HCT116 (cell line): ENCODE results near the gene ARHGAP28. TPM values are rescaled to one million over a fixed set of nuclear protein-coding genes. Genes with fewer than 3 reads are reported as not detected.

ENCODE experiments used
- ATAC-seq: fragments of 200-7000 bp; cut with Tn5 transposase; 2 replicates; pipeline ENCODE4 v1.9.1; 2020; ENCODE audit warnings: mild to moderate bottlenecking, moderate library complexity
- BruUV-seq: library from RNA; stranded (reverse); fragments of 400-500 nt; replicated peaks from 2 replicates; lab custom pipeline; 2021; lab: Mats Ljungman, UMichigan
- CTCF ChIA-PET: fragments of 300-600 bp; sonication (Branson Sonifier 250); formaldehyde crosslinking; loops from one replicate; lab custom pipeline; 2021; ENCODE audit warnings: antibody characterized with exemption; lab: Charles Lee
- POLR2A ChIA-PET: fragments of 300-600, 350-600 bp; sonication (Branson Sonifier 250); formaldehyde crosslinking; loops from one replicate; lab custom pipeline; 2021; ENCODE audit warnings: antibody characterized with exemption; lab: Charles Lee
- RAD21 ChIA-PET, 2 experiments: fragments of 300-600 bp; sonication (Branson Sonifier 250); formaldehyde crosslinking; loops; one replicate each; lab custom pipeline; 2023; ENCODE audit warnings: low total read pairs in 2 of 2; ENCODE audit not compliant: uncharacterized antibody in 2 of 2, unreplicated experiment in 2 of 2, low non-redundant PET in 1 of 2; lab: Charles Lee
- DNase-seq: peaks from one replicate; pipeline ENCODE4 v3.0.0-alpha.2; 2010; ENCODE audit warnings: low read depth, low spot score
- H2AFZ ChIP-seq: fragments of 200-600 bp; shearing (Covaris generic), sonication (generic); 2 replicates; pipeline ENCODE4 v1.6.1; 2017; ENCODE audit warnings: low read depth, mixed run types, mixed read lengths, antibody characterized with exemption, low read length; ENCODE audit not compliant: poor library complexity, severe bottlenecking
- H3K27ac ChIP-seq: 2 replicates; pipeline ENCODE4 v1.5.1; 2012; ENCODE audit warnings: low read depth, low read length
- H3K27me3 ChIP-seq: fragments of 200-600 bp; sonication (generic); 2 replicates; pipeline ENCODE4 v1.6.1; 2016; ENCODE audit warnings: mixed run types, low read length, mixed read lengths; ENCODE audit not compliant: insufficient read depth
- H3K36me3 ChIP-seq, 2 experiments: fragments of 200-500 bp in 1 of 2; fragments of 200-600 bp in 1 of 2; sonication (Bioruptor generic) in 1 of 2; sonication (generic) in 1 of 2; 2 replicates each; pipeline versions ENCODE4 v1.5.1 to v1.6.1; 2014 to 2016; ENCODE audit warnings: low read length in 2 of 2, inconsistent platforms in 1 of 2, mixed read lengths in 1 of 2, mixed run types in 1 of 2; ENCODE audit not compliant: insufficient read depth in 2 of 2, control insufficient read depth in 1 of 2
- H3K4me1 ChIP-seq, 2 experiments: fragments of 200-600 bp in 1 of 2; sonication (generic) in 1 of 2; 2 replicates each; pipeline versions ENCODE4 v1.5.1 to v1.6.1; 2012 to 2017; ENCODE audit warnings: low read length in 2 of 2, inconsistent platforms in 1 of 2, mild to moderate bottlenecking in 1 of 2, mixed read lengths in 1 of 2, mixed run types in 1 of 2, moderate library complexity in 1 of 2; ENCODE audit not compliant: insufficient read depth in 2 of 2, control insufficient read depth in 1 of 2
- H3K4me2 ChIP-seq: fragments of 200-600 bp; sonication (generic); 2 replicates; pipeline ENCODE4 v1.6.1; 2017; ENCODE audit warnings: mixed run types, low read length, mixed read lengths
- H3K4me3 ChIP-seq, 2 experiments: fragments of 200-600 bp in 1 of 2; sonication (generic) in 1 of 2; replicated peaks in 1 of 2; 2 replicates each; pipeline ENCODE4 v1.5.1; 2011 to 2016; ENCODE audit warnings: low read length in 2 of 2, control low read depth in 1 of 2, low read depth in 1 of 2, mild to moderate bottlenecking in 1 of 2, mixed read lengths in 1 of 2, mixed run types in 1 of 2
- H3K79me2 ChIP-seq: fragments of 200-600 bp; sonication (generic); 2 replicates; pipeline ENCODE4 v1.6.1; 2017; ENCODE audit warnings: mild to moderate bottlenecking, mixed run types, low read length, moderate library complexity, mixed read lengths; ENCODE audit not compliant: insufficient read depth
- H3K9ac ChIP-seq: fragments of 200-600 bp; sonication (generic); 2 replicates; pipeline ENCODE4 v1.6.1; 2016; ENCODE audit warnings: low read length, mixed read lengths
- H3K9me2 ChIP-seq: fragments of 200-600 bp; sonication (generic), shearing (Covaris generic); 2 replicates; pipeline ENCODE4 v1.6.1; 2017; ENCODE audit warnings: mixed run types, mild to moderate bottlenecking, moderate library complexity; ENCODE audit not compliant: insufficient read depth
- H3K9me3 ChIP-seq, 2 experiments: fragments of 200-500 bp in 1 of 2; fragments of 200-600 bp in 1 of 2; sonication (Bioruptor generic) in 1 of 2; sonication (generic) in 1 of 2; 2 replicates each; pipeline ENCODE4 v1.6.1; 2014 to 2017; ENCODE audit warnings: low read length in 2 of 2, mixed read lengths in 2 of 2, inconsistent platforms in 1 of 2, low read depth in 1 of 2, mild to moderate bottlenecking in 1 of 2, mixed run types in 1 of 2, moderate library complexity in 1 of 2; ENCODE audit not compliant: control insufficient read depth in 1 of 2, insufficient read depth in 1 of 2
- H4K20me1 ChIP-seq: fragments of 200-600 bp; sonication (generic), shearing (Covaris generic); 2 replicates; pipeline ENCODE4 v1.6.1; 2017; ENCODE audit warnings: mixed run types, mild to moderate bottlenecking, moderate library complexity; ENCODE audit not compliant: insufficient read depth
- CEBPB ChIP-seq: IDR thresholded peaks from 2 replicates; pipeline ENCODE4 v1.6.1; 2012; ENCODE audit warnings: low read depth
- CTCF ChIP-seq, 3 experiments: fragments of 200-600 bp in 1 of 3; sonication (generic) in 1 of 3; IDR thresholded peaks in 2 of 3; conservative IDR thresholded peaks in 1 of 3; 2 replicates each; pipeline ENCODE4 v1.5.1; 2012 to 2017; ENCODE audit warnings: low read depth in 2 of 3, low read length in 2 of 3, antibody characterized with exemption in 1 of 3, borderline replicate concordance in 1 of 3, control low read depth in 1 of 3, mild to moderate bottlenecking in 1 of 3, mixed read lengths in 1 of 3, mixed run types in 1 of 3, moderate library complexity in 1 of 3; ENCODE audit not compliant: insufficient read depth in 1 of 3
- EGR1 ChIP-seq: IDR thresholded peaks from 2 replicates; pipeline ENCODE4 v1.6.1; 2012; ENCODE audit warnings: low read depth
- EZH2 ChIP-seq: fragments of 200-600 bp; sonication (generic); IDR thresholded peaks from 2 replicates; pipeline ENCODE4 v1.6.1; 2017; ENCODE audit warnings: antibody characterized with exemption, mixed run types
- EZH2phosphoT487 ChIP-seq: fragments of 200-600 bp; IDR thresholded peaks from 2 replicates; pipeline ENCODE4 v1.6.1; 2018; ENCODE audit warnings: antibody characterized with exemption, borderline replicate concordance
- FOSL1 ChIP-seq: IDR thresholded peaks from 2 replicates; pipeline ENCODE4 v1.6.1; 2012; ENCODE audit warnings: low read depth
- MAX ChIP-seq: IDR thresholded peaks from 2 replicates; pipeline ENCODE4 v1.6.1; 2012
- POLR2AphosphoS5 ChIP-seq: IDR thresholded peaks from 2 replicates; pipeline ENCODE4 v1.6.1; 2011; ENCODE audit warnings: mild to moderate bottlenecking, low read depth, low read length, moderate library complexity
- RAD21 ChIP-seq: IDR thresholded peaks from 2 replicates; pipeline ENCODE4 v1.6.1; 2012; ENCODE audit warnings: low read depth, mild to moderate bottlenecking
- SIN3A ChIP-seq: IDR thresholded peaks from 2 replicates; pipeline ENCODE4 v1.6.1; 2012; ENCODE audit warnings: low read depth
- SP1 ChIP-seq: IDR thresholded peaks from 2 replicates; pipeline ENCODE4 v1.6.1; 2012; ENCODE audit warnings: low read depth
- SRF ChIP-seq: IDR thresholded peaks from 2 replicates; pipeline ENCODE4 v1.6.1; 2012; ENCODE audit warnings: low read depth
- TCF7L2 ChIP-seq: IDR thresholded peaks from 2 replicates; pipeline ENCODE4 v1.7.0; 2011; ENCODE audit warnings: borderline replicate concordance, inconsistent platforms; ENCODE audit not compliant: insufficient read depth, insufficient read length; ENCODE audit errors: extremely low read depth
- YY1 ChIP-seq: IDR thresholded peaks from 2 replicates; pipeline ENCODE4 v1.6.1; 2011; ENCODE audit warnings: low read length, low read depth, moderate library complexity, mild to moderate bottlenecking; ENCODE audit not compliant: insufficient replicate concordance; ENCODE audit errors: extremely low read depth
- ZBTB33 ChIP-seq: IDR thresholded peaks from 2 replicates; pipeline ENCODE4 v1.6.1; 2011; ENCODE audit warnings: mild to moderate bottlenecking, low read length, moderate library complexity; ENCODE audit not compliant: insufficient replicate concordance; ENCODE audit errors: extremely low read depth
- intact Hi-C: fragments of 100-400 bp; cut with micrococcal nuclease; formaldehyde crosslinking; loops from 2 replicates; pipeline ENCODE4 v1.10.0; 2022
- total RNA-seq: library from RNA; stranded (reverse); gene quantifications from one replicate; pipeline ENCODE4 v1.2.1, GENCODE V29; 2021; ENCODE audit not compliant: unreplicated experiment

Gene ARHGAP28
- total RNA-seq, 1 experiment from 2014 or later: not detected

- no peak overlapping the region for H3K4me3 ChIP-seq
- H3K9me2 ChIP-seq: no peaks in the 10 kb centered on the region
- DNase-seq (no peak), ATAC-seq (no peak)
- peaks cover 0 to 21% of the 10 kb centered on the region in 2 experiments; a peak in 2 of 4 replicates for H3K9me3 ChIP-seq
- no peaks in the 10 kb centered on the region for H3K36me3 ChIP-seq
- H3K27ac ChIP-seq: no peak overlapping the region
- no peak overlapping the region for H3K4me2 ChIP-seq
- H3K4me1 ChIP-seq: no peaks in the 10 kb centered on the region
- CTCF ChIA-PET: no interaction called here
- intact Hi-C loops: no loop called here
- H3K9ac ChIP-seq: no peak overlapping the region
- H4K20me1 ChIP-seq: no peaks in the 10 kb centered on the region
- TF ChIP-seq EZH2phosphoT487: no peak
- TF ChIP-seq TCF7L2: no peak
- TF ChIP-seq SIN3A: no peak
- TF ChIP-seq CEBPB: no peak
- H3K27me3 ChIP-seq: no peaks in the 10 kb centered on the region
- no peak overlapping the region for H2AFZ ChIP-seq
- RAD21 ChIA-PET: no interaction called here
- POLR2A ChIA-PET: no interaction called here
- no peaks in the 10 kb centered on the region for H3K79me2 ChIP-seq
- no TSS peak for BruUV-seq
Observed at GRCh38 chr18:6950641-6951040, 221.1 kb downstream of the ARHGAP28 start.

GRCh38 chr18:6951336-6952090 is 222.0 kb downstream of the ARHGAP28 start:
- ATAC-seq (no peak), DNase-seq (no peak)
- no peaks in the 10 kb centered on the region for H3K9me2 ChIP-seq
- H3K4me2 ChIP-seq: no peak overlapping the region
- no peaks in the 10 kb centered on the region for H3K27me3 ChIP-seq
- no peak overlapping the region for H3K27ac ChIP-seq
- H3K9ac ChIP-seq: no peak overlapping the region
- no TSS peak for BruUV-seq
- ChIA-PET CTCF (no interaction called here), POLR2A (no interaction called here), RAD21 (no interaction called here)
- H4K20me1 ChIP-seq: no peaks in the 10 kb centered on the region
- no peak for TF ChIP-seq SP1
- TF ChIP-seq EGR1: no peak
- TF ChIP-seq SRF: no peak
- TF ChIP-seq EZH2: no peak
- no peak for TF ChIP-seq FOSL1
- no peak for TF ChIP-seq CTCF (IDR thresholded peaks at IDR 0.05 in 2 of 3, conservative IDR thresholded peaks at IDR 0.05 in 1 of 3; ENCODE audit: borderline replicate concordance in 1 of 3, insufficient read depth in 1 of 3, low read depth in 2 of 3, low read length in 2 of 3)
- TF ChIP-seq RAD21: no peak
- TF ChIP-seq POLR2AphosphoS5: no peak
- TF ChIP-seq ZBTB33: no peak
- no peak for TF ChIP-seq MAX
- TF ChIP-seq YY1: no peak
- no peaks in the 10 kb centered on the region for H3K36me3 ChIP-seq
- H3K79me2 ChIP-seq: no peaks in the 10 kb centered on the region
- H3K4me3 ChIP-seq: no peak overlapping the region
- no peaks in the 10 kb centered on the region for H3K4me1 ChIP-seq
- peaks cover 0 to 21% of the 10 kb centered on the region in 2 experiments; a peak in 2 of 4 replicates for H3K9me3 ChIP-seq
- no peak overlapping the region for H2AFZ ChIP-seq
- intact Hi-C loops: no loop called here
